HG03060 (cell line): ENCODE results near the gene RAB35.
"Not testable (repeated sequence)": the region's sequence is repeated elsewhere in the genome, so short reads cannot be mapped to it uniquely, and the experiment has no call there.

Experiments
- ATAC-seq: cut with Tn5 transposase; IDR thresholded peaks from one replicate; pipeline ENCODE4 v1.9.1; 2021; ENCODE audit warnings: low read depth, moderate number of reproducible peaks; ENCODE audit not compliant: unreplicated experiment

The RAB35 gene

GRCh38 chr12:120064054-120064940 lies 52.3 kb downstream of the RAB35 start:
- ATAC-seq, result no peak

DNA sequence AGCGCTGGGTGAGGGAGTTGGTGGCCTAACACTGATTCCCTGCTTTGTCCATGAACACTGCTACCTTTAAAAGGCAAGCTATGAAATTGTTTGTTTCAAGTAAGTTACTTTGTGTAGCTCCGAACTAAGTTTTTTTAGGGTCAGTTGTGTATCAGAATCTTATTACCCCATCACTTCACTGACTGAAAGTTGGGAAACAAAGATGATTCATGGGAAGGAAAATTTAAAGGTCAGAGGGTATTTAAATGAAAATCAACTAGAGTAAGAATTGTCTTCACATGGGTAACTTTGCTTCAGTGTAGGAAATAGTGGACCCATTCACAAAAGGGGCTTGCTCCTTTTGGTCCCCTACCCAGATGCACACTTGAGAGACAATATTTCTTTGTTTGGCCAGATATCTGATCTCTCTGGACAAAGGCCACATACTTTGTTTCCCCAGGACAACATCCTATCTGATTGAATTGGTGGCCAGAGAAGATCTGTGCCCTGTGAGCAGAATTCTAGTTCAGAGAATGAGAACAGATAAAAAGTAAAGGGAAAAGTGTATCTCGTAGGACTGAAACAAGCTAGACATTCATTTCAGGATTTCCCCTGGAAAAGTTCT lies 53.5 kb downstream of the RAB35 start:
- no peak for ATAC-seq

- no peak for ATAC-seq
Observed at GRCh38 chr12:120061575-120062214, 54.9 kb downstream of the RAB35 start.

DNA sequence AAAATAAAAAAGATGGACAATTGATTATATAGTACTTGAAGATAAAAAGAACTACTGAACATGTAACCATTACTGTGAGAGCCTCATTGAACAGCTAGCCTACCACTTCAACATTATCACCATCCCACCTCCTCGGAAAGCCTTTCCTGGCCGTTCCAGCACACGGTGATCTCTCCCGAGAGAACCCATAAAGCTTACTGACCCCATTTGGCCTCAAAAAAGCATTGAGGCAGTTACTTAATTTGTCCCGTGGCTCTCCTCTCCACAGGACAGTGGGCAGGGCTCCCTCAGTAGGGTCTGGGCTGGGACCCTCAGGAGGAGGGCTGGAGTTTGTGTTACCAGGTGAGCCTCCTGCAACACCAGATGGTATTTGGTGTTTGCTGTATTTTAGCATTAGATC lies 55.8 kb downstream of the RAB35 start:
- no peak for ATAC-seq

DNA sequence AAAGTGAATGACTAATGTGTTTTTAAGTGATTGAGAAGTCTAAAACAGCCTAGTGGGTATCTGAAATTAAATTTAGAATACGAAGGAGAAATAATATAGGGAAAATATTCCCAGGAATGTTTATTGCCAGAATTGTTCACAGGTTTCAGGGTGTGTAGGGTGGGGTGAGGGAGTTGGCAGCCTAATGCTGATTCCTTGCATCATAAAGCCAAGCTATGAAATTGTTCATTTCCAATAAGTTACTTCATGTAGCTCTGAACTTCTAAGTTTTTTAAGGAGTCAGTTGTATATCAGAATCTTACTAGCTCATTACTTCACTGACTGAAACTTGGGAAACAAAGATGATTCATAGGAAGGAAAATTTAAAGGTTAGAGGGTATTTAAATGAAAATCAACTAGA lies 56.4 kb downstream of the RAB35 start:
- no peak for ATAC-seq

GRCh38 chr12:120056739-120057138 lies 59.8 kb downstream of the RAB35 start:
- ATAC-seq, result no peak

- no peak for ATAC-seq
Observed at GRCh38 chr12:120055231-120056000, 61.1 kb downstream of the RAB35 start.

DNA sequence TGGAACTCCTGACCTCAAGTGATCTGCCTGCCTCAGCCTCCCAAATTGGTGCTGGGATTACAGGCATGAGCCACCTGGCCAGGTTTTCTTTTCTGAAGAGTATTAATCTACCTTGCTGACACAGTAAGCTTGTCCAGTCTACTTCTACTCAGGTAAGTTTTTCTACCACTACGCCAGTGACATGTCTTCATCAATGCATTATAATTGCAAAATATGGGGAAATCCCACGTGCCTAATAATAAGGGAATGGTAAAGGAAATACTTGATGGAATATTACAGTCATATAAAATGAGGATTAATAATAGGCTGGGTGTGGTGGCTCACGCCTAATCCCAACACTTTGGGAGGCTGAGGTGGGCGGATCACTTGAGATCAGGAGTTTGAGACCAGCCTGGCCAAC lies 62.3 kb downstream of the RAB35 start:
- ATAC-seq, result no peak

DNA sequence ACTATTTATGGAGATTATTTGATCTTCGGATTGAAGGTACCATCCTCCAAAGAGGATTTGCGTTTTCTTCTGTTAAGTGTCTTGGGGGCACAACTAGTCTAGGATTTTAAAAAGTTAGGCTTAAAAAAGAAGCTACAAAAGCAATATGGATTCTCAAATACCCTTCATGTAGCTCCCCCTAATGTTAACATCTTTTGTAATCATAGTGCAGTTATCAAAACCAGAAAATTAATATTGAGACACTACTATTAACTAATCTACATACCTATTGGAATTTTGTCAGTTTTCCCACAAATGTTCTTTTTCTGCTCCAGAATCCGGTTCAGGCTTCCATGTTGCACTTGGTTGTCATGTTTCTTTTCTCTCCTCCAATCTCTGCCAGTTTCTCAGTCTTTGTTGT lies 65.0 kb downstream of the RAB35 start:
- ATAC-seq, result no peak

- ATAC-seq, result no peak
Observed at GRCh38 chr12:120049426-120049825, 67.1 kb downstream of the RAB35 start.

GRCh38 chr12:120048263-120048662 lies 68.3 kb downstream of the RAB35 start:
- ATAC-seq, result no peak

GRCh38 chr12:120047072-120047471 lies 69.5 kb downstream of the RAB35 start:
- no peak for ATAC-seq

DNA sequence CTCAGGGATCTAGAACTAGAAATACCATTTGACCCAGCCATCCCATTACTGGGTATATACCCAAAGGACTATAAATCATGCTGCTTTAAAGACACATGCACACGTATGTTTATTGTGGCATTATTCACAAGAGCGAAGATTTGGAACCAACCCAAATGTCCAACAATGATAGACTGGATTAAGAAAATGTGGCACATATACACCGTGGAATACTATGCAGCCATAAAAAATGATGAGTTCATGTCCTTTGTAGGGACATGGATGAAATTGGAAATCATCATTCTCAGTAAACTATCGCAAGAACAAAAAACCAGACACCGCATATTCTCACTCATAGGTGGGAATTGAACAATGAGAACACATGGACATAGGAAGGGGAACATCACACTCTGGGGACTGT lies 71.2 kb downstream of the RAB35 start:
- ATAC-seq, result not testable (repeated sequence)
